ELF-1 (cell line): Measurements from ENCODE around the gene DIRAS2.

Experiments
- DNase-seq: peaks from one replicate; pipeline ENCODE4 v3.0.0-alpha.2; 2016; ENCODE audit warnings: low read depth, low spot score

Gene DIRAS2

DNA sequence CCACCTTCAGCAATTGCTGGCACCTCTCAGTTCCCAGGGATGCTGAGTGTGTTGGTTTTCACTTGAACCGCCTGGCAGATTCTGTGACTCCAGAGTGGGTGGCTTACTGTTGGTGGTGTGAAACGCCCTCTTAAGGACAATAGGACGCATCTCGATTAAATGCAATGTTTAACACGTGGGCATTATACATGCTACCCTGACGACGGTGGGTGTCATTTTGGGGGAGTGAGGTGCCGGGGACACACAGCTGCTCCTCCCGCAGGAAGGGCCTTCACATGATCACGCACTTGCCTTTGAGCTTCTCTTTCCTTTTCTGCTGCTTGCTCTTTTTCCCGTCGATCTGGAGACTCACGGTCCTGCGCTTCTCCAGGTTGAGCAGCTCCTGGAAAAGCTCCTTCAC is 29.7 kb downstream of the DIRAS2 start:
- DNase-seq: no peak

DNA sequence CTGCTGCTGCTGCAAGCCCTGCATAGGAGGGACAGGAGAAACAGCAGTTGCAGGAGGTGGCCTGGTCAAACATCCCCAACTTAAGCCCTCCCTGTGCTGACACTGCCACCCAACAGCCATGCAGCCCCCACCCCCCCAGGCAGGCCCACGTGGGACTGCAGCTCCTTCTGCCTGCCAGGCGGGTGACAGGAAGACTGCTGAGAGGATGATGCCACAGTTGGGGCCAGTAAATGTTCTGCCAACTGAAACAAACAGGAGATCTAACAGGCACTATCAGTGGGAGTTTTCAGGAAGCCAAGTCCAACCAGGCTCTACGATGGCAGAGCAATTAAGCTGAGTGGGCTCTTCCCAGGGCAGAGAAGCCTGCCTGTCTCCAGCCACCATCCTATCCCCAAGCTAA is 31.1 kb downstream of the DIRAS2 start:
- DNase-seq: no peak

DNA sequence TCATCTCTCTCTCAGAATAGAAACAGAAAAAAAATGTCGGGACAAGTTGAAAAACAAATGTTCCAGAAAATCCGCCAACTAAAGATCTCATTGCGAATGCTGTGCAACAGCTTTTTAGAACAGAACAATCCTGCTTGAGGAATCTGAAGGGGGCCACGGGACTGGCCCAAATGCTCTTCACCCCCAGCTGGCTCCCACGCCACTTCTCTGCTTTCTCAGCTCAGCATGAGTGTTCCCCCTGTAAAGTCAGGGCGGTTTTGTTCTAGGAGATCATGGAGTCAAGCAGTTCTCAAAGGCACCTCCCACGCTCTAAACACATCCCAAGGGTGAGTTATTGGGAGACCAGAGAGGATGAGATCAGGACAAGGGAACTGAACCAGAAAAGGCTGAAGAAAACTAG is 31.5 kb downstream of the DIRAS2 start:
- DNase-seq: no peak

- no peak for DNase-seq
These were observed 34.7 kb downstream of the DIRAS2 start for GRCh38 chr9:90607701-90608516.

DNA sequence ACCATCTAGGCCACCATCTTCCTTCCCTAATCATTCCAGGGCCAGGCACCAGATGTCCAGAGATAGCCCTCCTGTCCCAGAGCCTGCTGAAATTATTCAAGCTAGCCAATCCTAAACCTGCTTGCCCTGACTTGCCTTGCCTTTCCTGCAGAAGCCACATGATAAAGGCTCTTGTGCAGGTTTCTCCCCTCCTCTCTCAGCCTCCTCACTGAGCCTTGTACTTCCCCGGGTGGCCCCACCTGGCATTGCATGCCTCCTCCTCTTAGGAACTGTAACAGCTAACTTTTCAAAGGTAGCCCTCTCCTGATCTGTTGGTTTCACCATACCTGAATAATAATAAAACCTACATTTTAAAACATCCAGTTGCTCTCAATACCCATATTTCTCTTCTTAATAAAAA is 42.6 kb downstream of the DIRAS2 start:
- DNase-seq: no peak

- no peak for DNase-seq
These were observed 44.4 kb downstream of the DIRAS2 start for GRCh38 chr9:90598191-90598590.

DNA sequence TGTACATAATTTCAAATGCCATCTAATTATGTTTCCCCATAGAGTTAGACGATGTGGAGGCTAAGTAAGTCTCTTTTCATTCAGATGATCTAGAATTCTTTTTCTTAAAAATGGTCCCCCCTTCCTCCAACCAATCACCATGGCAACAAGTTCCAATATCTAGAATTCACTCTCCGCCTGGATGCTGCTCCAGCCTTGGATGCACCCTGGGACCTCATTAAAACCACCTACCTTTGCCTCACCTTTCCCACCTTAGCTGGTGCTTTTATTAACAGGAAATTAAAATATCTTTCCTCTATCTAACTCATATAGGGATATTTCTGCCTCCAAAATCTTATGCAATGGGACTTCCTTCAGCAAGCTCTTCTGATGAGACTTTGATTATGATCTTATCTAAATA is 49.0 kb downstream of the DIRAS2 start:
- no peak for DNase-seq

DNA sequence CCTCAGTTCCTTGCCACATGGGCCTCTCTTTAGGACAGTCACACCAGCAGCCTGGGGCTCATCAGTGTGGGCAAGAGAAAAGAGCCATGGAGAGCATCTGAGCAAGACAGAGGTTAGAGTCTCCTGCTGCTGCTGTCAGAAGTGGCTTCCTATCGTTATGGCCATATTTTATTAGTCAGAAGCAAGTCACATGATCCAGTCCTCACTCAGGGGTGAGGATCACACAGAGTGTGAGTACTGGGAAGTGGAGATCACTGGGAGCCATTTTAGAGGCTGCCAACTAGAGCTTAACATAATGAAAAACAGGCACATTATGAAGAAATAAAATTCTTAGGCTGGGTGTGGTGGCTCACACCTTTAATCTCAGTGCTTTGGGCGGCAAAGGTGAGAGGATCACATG is 62.0 kb downstream of the DIRAS2 start:
- DNase-seq: no peak

DNA sequence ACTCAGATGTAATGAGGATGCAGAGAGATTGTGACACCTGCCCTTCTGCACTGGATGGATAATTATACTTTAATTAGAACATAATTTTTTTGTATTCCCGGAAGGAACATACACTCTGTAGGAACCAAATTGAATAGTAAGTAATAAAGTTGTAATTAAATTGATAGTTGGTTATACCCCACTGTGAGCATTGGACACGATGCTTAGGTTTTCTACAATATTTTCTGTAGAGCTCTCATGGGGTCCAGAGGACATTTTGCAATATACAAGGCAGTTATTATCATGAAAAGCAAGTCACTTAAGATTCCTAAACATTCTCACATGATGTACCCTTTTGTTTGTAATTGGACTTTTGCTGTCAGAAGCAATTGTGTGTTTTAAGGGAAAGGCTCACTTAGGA is 63.4 kb downstream of the DIRAS2 start:
- DNase-seq: no peak

DNA sequence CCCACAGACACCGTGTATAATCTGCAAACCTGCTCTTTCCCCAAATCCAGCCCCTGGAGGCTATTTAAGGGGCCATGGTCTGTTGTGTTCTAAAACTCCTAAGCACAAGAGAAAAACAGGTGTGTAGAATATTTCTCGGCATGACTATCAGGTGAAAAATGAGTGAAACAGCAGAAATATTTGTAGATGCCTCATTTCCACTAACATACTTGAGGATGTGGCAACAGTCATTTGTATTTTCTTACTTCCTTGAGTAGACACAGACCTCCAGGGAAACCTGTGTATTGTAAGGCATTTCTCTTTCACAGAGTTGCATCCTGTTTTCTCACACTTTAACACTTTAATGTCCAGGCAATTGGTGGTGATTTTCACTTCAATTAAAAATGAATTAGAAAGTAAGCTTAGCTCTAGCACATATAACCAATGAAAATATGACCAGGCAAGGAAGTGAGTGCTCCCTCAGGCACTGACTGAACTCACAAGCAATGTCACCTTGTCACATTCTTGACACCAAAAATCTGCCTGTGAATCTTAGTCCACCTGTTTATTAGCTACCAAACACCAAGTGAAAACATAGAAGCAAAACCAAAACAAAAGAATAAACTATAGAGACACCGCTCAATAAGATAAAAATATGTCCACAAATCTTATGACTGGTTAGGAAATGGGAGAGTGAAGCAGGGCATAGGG is 64.4 kb downstream of the DIRAS2 start:
- no peak for DNase-seq

- DNase-seq: no peak
These were observed 73.1 kb downstream of the DIRAS2 start for GRCh38 chr9:90569511-90569910.

DNA sequence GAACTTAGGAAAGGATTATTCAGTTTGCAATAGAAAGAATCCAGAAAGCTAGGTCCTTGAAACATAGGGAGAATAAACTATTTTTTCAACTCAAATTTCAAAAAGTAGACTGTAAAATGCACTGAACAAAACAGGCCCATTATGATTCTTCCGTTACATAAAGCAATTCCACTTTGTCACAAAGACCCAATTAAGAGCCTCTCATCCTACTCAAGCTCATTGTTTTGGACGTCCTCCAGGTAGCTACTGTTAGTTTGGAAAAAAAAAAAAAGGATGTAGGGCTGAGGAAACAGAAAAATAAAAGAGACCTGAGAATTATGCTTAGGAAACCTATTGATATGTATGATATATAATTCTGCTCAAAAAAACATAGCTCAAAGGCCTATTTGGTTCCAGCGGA is 74.0 kb downstream of the DIRAS2 start:
- no peak for DNase-seq

DNA sequence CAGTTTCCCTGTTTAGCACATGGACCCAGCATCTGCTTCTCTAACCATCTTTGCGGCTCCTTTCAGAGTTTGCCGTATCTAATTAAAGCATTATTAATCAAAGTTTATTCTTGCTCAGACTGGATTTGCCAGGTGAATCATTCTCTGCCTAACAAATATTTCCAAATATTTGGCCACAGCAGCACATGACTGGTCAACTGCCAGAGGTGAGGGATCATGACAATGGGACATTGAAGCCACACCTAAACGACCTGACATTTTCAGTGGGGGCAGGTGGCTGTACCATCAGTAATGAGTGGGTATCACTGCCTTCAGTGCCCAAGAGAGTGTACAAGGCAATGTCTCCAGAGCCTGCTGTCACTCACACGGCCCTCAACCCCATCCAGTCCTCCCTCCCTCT is 80.4 kb downstream of the DIRAS2 start:
- no peak for DNase-seq
